ENCODE data around the gene FAM181B.

The FAM181B gene

DNA sequence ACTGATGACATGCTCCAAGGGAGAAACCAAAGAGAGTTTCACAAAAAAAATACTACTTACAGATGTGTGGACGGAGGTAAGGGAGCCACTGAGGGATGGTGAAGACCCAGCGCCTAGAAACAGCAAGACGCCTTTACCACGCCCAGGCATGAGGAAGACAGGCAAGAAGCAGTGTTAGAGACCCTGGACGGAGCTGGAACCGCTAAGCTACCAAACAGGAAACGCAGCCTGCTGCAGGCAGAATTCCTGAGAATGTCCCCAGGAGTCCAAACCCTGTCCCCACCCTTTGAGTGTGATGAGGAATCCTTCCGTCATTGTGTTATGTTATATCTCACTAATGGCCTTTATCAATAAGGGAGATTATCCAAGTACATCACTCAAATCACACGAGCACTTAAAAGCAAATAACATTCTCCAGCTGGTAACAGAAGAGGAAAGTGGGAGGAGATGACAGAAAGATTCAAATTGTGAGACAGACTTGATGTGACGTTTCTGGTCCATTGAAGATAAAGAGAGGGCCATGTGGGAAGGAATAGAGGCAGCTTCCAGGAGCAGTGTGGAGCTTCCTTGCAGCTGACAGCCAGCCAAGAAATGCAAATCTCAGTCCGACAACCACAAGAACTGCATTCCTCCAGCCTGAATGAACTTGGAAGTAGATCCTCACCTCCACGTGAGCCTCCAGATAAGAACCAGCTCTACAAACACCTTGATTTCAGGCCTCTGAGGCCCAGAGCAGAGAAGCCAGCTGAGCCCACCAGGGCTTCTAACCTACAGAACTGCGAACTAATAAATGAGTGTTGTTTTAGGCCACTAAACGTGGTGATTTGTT, 19.1 kb downstream of the FAM181B start:
- H3K4me3 ChIP-seq (ENCODE audit: low read length), result no peak overlapping the region
- TF ChIP-seq, protein P1, sequence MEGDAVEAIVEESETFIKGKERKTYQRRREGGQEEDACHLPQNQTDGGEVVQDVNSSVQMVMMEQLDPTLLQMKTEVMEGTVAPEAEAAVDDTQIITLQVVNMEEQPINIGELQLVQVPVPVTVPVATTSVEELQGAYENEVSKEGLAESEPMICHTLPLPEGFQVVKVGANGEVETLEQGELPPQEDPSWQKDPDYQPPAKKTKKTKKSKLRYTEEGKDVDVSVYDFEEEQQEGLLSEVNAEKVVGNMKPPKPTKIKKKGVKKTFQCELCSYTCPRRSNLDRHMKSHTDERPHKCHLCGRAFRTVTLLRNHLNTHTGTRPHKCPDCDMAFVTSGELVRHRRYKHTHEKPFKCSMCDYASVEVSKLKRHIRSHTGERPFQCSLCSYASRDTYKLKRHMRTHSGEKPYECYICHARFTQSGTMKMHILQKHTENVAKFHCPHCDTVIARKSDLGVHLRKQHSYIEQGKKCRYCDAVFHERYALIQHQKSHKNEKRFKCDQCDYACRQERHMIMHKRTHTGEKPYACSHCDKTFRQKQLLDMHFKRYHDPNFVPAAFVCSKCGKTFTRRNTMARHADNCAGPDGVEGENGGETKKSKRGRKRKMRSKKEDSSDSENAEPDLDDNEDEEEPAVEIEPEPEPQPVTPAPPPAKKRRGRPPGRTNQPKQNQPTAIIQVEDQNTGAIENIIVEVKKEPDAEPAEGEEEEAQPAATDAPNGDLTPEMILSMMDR (IDR thresholded peaks at IDR 0.05; ENCODE audit: insufficient read depth, low read depth, low read length, missing control alignments), result no peak
- no peak for DNase-seq (ENCODE audit: low read depth)

DNA sequence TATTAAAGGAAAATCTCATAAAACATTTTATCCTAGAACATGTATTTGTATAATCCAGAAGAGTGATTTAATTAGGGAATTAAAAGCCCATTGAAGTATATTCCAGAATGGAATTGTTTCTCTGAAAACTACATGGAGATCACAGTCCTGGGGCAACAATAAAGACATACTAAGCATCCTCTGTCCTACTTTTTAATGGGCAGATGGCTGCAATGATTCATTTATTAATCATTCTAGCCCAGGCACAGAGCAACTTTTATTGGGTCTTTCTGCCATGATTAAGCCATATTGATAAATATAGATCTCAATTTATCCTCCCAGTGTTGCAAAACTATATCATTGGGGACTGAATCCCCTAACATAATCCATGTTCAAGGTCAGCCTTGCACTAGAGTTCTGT, 22.0 kb downstream of the FAM181B start:
- TF ChIP-seq, protein P1 (IDR thresholded peaks at IDR 0.05; ENCODE audit: insufficient read depth, low read depth, low read length, missing control alignments), result no peak
- H3K4me3 ChIP-seq (ENCODE audit: low read length), result no peak overlapping the region
- no peak for DNase-seq (ENCODE audit: low read depth)

DNA sequence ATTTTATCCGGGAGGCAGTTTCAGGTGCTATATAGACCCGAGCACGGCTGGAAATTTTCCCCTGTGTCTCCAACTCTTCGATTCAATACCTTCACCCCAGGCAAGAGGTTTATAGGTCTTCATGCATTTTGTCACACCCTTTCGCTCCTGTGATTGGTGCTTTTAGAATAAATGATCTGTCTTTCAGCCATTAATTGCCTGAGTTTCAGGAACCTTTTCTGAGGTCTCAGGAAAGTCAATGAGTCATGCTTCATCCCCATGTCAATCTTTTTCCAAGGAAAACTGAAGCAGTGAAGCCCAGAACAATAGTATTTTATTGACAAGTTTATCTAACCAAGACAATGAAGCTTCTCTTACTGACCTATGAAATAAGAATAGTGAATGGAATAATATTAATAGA, 29.9 kb downstream of the FAM181B start:
- TF ChIP-seq, protein P1 (IDR thresholded peaks at IDR 0.05; ENCODE audit: insufficient read depth, low read depth, low read length, missing control alignments), result no peak
- H3K4me3 ChIP-seq (ENCODE audit: low read length), result no peak overlapping the region
- DNase-seq (ENCODE audit: low read depth), result peak; percentile 10

DNA sequence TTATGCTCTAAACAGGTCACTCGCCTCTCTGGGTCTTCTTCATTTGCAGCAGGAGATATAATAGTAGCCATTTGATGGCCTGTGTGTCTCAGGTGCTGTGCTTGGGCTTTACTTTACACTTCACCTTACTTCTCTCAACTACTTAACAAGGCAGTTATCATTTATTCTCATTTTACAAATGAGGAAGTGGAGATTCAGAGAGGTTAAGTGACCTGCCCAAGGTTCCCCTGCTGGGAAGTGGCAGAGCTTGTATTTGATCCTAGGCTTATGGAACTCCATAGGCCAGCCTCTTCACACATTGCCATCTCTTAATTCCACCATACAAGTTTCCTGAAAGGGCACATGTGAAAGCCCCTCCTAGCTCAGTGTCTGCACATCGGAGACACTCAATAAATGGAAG, 30.4 kb downstream of the FAM181B start:
- no peak for DNase-seq (ENCODE audit: low read depth)
- no peak overlapping the region for H3K4me3 ChIP-seq (ENCODE audit: low read length)
- TF ChIP-seq, protein P1 (IDR thresholded peaks at IDR 0.05; ENCODE audit: insufficient read depth, low read depth, low read length, missing control alignments), result no peak

DNA sequence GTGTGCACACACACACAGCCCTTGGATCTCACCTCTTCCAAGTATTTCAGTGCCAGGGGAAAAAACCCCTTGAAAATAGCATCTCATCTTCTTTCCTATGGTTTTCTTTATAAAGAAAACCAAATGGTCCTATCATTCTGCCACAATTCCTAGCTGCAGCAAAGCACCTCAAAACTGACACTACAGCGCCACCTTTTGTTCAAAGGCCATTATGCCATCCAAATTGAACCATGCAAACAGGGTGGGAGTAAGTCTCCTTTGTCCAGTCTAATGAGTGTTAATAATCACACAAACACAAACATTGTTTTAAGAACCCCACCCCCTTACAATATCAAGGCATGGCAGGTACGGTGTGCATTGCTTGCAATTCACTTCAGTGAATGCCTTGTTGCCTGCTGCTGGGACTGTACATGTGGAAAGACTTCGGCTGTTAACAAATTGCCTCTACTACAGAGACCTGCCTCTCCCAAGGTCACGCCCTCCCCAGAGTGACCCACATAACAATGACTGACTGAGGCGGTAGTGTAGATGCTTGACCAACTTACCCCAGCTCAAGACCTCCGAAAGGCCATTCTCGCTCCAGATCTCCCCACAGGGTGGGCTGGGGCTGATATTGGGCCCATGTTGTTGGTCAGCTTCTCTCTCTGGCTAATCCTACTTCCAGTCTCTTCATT, 31.7 kb downstream of the FAM181B start:
- H3K4me3 ChIP-seq (ENCODE audit: low read length), result no peak overlapping the region
- TF ChIP-seq, protein P1 (IDR thresholded peaks at IDR 0.05; ENCODE audit: insufficient read depth, low read depth, low read length, missing control alignments), result peak; percentile 82
- DNase-seq (ENCODE audit: low read depth), result peak; percentile 55

DNA sequence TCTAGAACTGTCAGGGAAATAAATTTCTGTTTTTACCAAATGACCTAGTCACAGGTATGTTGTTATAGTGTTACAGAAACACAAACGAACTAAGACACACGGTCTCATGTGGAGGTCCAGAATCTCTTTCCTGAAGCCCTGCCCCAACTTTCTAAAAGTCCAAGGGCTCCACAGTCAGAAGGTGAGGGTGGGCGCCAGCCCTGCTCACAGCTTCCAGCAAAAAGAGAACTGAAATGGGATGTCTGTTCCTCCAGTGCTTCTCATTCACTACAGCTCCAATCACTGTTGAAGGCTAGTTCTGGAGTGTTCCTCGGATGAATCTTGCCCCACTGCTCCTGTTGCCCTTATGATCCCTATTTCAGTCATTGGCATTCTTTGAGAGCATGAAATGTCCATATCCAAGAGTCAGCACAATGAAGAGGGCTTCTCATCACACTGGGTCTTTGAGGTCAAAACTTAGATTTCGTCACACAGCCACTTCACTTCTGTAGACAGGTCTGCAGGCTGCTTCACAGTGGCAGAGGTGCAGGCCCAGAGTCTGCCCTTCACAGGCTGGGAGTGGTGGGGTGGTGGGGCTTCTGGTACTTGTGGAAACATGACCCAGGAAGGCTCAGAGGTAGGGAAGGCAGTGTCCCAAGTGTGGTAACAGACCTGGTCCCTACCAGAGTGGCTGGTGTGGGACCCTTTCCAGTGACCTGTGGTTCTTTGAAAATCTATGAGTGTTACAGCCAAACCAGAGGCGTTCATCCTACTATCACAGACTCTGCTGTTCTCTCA, 34.9 kb downstream of the FAM181B start:
- H3K4me3 ChIP-seq (ENCODE audit: low read length), result no peak overlapping the region
- TF ChIP-seq, protein P1 (IDR thresholded peaks at IDR 0.05; ENCODE audit: insufficient read depth, low read depth, low read length, missing control alignments), result no peak
- DNase-seq (ENCODE audit: low read depth), result no peak
